GM18505 (cell line): Measurements from ENCODE around the gene ARHGEF40.

Experiments
- ATAC-seq: cut with Tn5 transposase; IDR thresholded peaks from one replicate; pipeline ENCODE4 v1.9.1; 2021; ENCODE audit not compliant: unreplicated experiment
- POLR2A ChIP-seq: IDR thresholded peaks from 4 replicates; pipeline ENCODE4 v1.6.1; 2011; ENCODE audit warnings: borderline replicate concordance; ENCODE audit not compliant: insufficient read depth, insufficient read length; ENCODE audit errors: extremely low read depth

ARHGEF40 gene

GRCh38 chr14:21073921-21074320 is 3.8 kb downstream of the ARHGEF40 start:
- TF ChIP-seq POLR2A, result no peak
- no peak for ATAC-seq

GRCh38 chr14:21074398-21075272 is 4.5 kb downstream of the ARHGEF40 start:
- no peak for ATAC-seq
- TF ChIP-seq POLR2A, result no peak

DNA sequence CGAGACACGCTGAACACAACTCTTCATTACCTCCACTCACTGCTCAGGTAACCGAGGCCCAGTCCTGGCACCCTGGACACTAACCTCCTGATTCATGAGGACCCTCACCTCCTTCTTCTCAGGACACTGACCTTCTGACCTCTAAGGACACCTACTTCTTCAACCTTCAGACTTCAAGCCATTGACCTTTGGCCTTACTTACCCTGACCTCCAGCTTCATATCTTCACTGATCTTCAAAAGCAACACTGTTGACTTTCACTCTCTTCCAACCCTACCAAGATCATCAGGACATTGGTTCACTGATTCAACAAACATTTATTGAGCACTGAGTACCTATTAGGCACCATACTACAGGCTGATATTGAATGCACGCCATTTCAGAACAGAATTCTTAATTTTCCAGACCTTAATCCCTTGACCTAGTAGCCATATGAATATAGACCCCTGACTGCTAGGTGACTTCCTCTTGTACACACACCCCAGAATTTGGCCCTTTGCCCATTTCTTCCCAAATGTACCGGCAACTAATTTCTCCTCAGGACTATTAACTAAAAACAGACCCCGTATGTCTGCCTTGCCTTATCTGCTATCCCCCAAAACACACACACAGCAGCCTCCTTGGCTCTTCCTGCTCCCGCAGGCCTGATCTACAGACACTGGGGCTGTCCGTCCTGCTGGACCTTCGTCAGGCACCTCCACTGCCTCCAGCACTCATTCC is 5.8 kb downstream of the ARHGEF40 start:
- no peak for ATAC-seq
- no peak for TF ChIP-seq POLR2A

- no peak for TF ChIP-seq POLR2A
These were observed 7.6 kb downstream of the ARHGEF40 start for GRCh38 chr14:21077672-21078071.

GRCh38 chr14:21078287-21078686 is 8.2 kb downstream of the ARHGEF40 start:
- ATAC-seq, result no peak

More at GRCh38 chr14:21077672-21078071, 7.6 kb downstream of the ARHGEF40 start:
- ATAC-seq, result no peak

GRCh38 chr14:21078726-21079125 is 8.6 kb downstream of the ARHGEF40 start:
- TF ChIP-seq POLR2A, result no peak
- ATAC-seq, result no peak

More at GRCh38 chr14:21078287-21078686, 8.2 kb downstream of the ARHGEF40 start:
- TF ChIP-seq POLR2A, result no peak

DNA sequence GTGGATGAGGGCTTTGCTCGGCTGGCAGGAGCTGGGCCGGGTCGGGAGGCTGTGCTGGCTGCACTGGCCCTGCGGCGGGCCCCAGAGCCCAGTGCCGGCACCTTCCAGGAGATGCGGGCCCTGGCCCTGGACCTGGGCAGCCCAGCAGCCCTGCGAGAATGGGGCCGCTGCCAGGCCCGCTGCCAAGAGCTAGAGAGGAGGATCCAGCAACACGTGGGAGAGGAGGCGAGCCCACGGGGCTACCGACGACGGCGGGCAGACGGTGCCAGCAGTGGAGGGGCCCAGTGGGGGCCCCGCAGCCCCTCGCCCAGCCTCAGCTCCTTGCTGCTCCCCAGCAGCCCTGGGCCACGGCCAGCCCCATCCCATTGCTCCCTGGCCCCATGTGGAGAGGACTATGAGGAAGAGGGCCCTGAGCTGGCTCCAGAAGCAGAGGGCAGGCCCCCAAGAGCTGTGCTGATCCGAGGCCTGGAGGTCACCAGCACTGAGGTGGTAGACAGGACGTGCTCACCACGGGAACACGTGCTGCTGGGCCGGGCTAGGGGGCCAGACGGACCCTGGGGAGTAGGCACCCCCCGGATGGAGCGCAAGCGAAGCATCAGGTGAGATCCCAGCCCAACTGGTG is 11.5 kb downstream of the ARHGEF40 start:
- TF ChIP-seq POLR2A, result no peak
- no peak for ATAC-seq

DNA sequence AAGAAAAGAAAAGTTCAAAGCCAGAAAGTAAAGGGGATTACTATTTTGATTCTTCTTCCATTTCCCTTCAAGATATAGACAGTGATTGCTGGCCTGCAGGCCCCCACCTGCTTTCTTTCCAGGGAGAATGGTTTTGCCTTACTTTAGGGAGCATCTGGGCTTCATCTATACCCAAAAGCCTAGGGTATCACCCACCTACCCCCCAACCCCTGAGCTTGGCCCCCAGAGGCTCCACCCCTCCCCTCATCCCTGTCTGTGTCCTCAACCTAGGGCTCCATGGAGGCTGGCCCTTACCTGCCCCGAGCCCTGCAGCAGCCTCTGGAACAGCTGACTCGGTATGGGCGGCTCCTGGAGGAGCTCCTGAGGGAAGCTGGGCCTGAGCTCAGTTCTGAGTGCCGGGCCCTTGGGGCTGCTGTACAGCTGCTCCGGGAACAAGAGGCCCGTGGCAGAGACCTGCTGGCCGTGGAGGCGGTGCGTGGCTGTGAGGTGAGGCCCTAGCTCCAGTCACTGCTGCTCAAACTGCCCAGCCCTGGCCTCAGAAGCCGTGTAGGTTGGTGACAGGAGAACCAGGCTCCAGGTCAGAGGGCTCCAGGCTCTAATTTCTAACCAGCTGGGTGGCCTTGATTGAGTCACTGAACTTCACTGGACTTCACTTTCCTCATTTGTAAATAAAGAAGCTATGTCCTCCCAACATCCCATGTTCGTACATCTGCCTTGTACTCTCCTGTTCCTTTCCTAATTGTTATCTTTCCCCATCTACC is 13.6 kb downstream of the ARHGEF40 start:
- ATAC-seq, result no peak
- TF ChIP-seq POLR2A, result no peak

- TF ChIP-seq POLR2A, result no peak
- no peak for ATAC-seq
These were observed 14.3 kb downstream of the ARHGEF40 start for GRCh38 chr14:21084396-21084795.

- ATAC-seq, result no peak
- TF ChIP-seq POLR2A, result no peak
These were observed 15.1 kb downstream of the ARHGEF40 start for GRCh38 chr14:21084998-21085853.

- TF ChIP-seq POLR2A, result no peak
- no peak for ATAC-seq
These were observed 16.8 kb downstream of the ARHGEF40 start for GRCh38 chr14:21086908-21087293.
